Measurements from ENCODE around the gene GET4.
A peak's percentile ranks its signal among the peaks of the same experiment; 100 is the strongest.
"Not testable (repeated sequence)": the region's sequence is repeated elsewhere in the genome, so short reads cannot be mapped to it uniquely, and the experiment has no call there.

The GET4 gene

DNA sequence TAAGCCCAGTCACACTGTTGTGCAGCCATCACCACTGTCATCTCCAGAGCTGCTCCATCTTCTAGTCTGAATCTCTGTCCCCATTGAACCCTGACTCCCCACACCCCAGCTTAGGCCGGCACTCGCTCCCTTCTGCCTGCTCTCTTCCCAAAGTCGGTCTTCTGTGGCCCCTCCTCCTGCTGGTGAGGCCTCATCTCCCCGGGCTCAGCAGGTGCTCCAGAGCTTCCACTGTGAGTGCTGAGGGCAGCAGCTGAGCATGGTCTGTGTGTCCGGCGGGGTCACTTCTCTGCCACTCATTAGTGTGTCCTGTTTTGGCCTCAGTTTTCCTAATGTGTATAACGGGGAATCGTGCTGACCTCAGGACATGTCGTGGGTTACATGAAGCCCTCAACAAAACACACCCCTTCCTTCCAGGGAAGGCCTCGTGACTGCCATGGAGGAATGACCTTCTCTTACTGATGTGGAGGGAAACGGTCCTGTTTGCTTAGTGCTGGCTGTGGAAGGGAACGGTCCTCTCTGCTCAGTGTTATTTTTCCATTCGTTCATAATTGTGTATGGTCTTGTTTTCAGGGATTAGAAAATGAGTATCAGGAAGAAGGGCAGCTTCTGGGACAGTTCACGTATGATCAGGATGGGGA lies 4.3 kb upstream of the GET4 start:
- Mint-ChIP-seq H3K4me3 (no peak overlapping the region), H3K36me3 (peaks cover 31% of the 10 kb centered on the region), H3K9me3 (no peaks in the 10 kb centered on the region), H3K4me1 (peaks cover 18% of the 10 kb centered on the region), H3K27ac (peak overlapping the region; percentile 38), H3K27me3 (no peaks in the 10 kb centered on the region)
- CTCF ChIA-PET = interaction anchor here (0.8 to 6.4 kb wide), 7 partner anchors 8 to 550 kb away, joined by 3 to 89 read pairs (median 10); no protein-coding TSS in a partner anchor
- no peak for DNase-seq

DNA sequence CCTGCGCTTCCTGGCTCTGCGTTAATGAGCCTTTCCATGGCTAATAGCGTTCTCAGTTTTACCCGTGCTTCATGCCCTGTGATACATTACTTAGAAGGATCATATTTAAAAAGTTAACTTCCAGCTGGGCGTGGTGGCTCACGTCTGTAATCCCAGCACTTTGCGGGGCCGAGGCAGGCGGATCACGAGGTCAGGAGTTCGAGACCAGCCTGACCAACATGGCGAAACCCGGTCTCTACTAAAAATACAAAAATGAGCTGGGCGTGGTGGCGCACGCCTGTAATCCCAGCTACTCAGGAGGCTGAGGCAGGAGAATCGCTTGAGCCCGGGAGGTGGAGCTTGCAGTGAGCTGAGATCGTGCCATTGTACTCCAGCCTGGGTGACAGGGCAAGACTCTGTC lies 3.7 kb upstream of the GET4 start:
- not testable (repeated sequence) for H3K4me3 Mint-ChIP-seq, H3K27me3 Mint-ChIP-seq, DNase-seq, H3K9me3 Mint-ChIP-seq
- CTCF ChIA-PET = interaction anchor here (0.8 to 6.4 kb wide), 14 partner anchors 9 to 551 kb away, joined by 3 to 89 read pairs (median 6); partner anchors contain the start of genes COX19 and SUN1
- peaks cover 27% of the 10 kb centered on the region for H3K36me3 Mint-ChIP-seq
- peak overlapping the region; percentile 58 for H3K27ac Mint-ChIP-seq
- H3K4me1 Mint-ChIP-seq = peaks cover 18% of the 10 kb centered on the region

DNA sequence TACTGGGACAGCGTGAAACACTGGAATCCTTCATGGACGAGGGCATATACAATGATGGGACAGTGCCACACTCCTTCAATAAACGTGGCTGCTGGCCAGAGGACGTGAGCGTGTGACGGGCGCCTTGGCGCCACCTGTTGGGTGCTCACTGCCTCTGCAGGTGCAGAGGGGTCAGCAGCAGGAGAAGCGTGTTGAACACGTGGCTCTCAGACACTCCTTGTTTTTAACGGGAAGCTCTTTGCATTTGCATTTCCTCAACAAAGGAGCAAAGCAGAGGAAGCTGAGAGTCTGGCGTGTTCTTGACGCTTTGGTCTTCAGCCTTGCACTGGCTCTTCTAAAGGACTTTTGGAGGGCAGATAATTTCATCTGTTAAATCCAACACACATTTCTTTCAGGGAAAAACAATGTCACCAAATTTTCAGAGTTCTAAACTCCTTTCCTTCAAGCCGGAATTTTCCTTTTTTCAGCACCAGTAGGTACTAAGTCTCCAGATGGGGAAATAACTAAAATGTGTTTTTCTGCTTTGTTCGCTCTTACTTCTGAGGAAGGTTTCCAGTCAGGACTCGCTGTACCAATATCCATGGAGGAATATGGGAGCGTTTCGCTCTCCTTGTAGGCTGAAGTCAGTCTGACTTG lies 2.9 kb upstream of the GET4 start:
- peak; percentile 74 for DNase-seq
- Mint-ChIP-seq H3K4me3 (no peak overlapping the region), H3K4me1 (peaks cover 24% of the 10 kb centered on the region), H3K27me3 (no peaks in the 10 kb centered on the region), H3K9me3 (no peaks in the 10 kb centered on the region), H3K27ac (peak overlapping the region; percentile 58), H3K36me3 (peaks cover 29% of the 10 kb centered on the region)
- CTCF ChIA-PET = interaction anchor here (0.6 to 6.4 kb wide), 16 partner anchors 10 to 552 kb away, joined by 3 to 89 read pairs (median 6); partner anchors contain the start of genes COX19 and SUN1

DNA sequence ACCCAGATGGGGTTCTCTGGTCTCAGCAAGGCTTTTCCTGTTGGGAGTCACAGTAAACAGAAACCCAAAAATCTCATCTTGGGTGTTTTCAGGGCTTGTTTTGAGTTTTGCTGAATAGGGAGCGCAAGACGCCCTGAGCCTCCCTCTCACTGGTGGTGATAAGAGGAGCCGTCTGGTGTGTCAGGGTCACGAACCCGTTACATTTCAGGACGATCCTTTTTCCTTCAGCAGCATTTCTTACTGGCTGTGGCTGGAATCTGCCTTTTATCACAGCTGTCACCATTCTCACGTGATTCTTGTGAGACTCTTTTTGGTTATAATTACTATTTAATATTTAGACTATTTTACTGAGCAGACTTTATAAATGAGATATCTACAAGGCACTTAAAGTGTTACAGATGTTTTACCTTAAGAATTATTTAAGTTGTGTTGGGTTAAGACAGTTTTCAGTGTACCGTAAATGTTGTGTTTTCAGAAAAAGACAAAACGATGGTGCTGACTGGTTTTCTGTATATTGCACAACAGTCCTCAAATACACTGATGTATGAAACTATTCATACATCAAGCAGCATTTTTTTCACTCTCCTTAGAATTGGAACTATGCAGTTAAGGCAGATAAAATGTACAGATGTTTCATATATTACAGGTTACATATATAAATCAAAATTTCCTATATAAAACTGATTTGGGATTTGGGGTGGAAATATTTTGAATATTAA lies 2.2 kb upstream of the GET4 start:
- no peak for DNase-seq
- Mint-ChIP-seq H3K36me3 (peaks cover 28% of the 10 kb centered on the region), H3K4me3 (no peak overlapping the region), H3K27me3 (no peaks in the 10 kb centered on the region), H3K27ac (peak overlapping the region; percentile 51), H3K4me1 (peaks cover 30% of the 10 kb centered on the region), H3K9me3 (no peaks in the 10 kb centered on the region)
- CTCF ChIA-PET = interaction anchor here (0.6 to 6.4 kb wide), 16 partner anchors 10 to 552 kb away, joined by 3 to 89 read pairs (median 6); partner anchors contain the start of genes COX19 and SUN1

DNA sequence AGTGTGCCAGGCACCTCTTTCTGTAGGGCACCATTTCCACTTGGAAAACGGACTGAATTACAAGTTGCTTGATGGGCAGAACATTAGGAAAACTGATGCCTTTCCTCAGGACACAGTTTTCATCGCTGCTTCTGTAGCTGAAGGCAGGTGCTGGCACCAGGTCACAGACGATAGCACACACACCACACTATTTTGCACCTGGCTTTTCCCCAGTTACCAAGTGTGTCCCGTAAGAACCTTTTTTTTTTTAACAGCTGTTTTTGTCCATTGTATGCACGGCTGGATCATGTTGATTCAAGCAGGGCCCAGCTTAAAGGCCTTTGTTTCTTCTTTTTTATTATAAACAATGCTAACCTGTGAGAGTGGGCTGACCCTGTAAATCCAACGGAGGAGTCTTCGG lies 1.3 kb upstream of the GET4 start:
- Mint-ChIP-seq H3K27ac (no peak overlapping the region), H3K27me3 (no peaks in the 10 kb centered on the region), H3K4me3 (no peak overlapping the region), H3K36me3 (peaks cover 29% of the 10 kb centered on the region), H3K4me1 (peaks cover 32% of the 10 kb centered on the region), H3K9me3 (no peaks in the 10 kb centered on the region)
- DNase-seq = no peak
- CTCF ChIA-PET = interaction anchor here (1.2 to 6.4 kb wide), 4 partner anchors 39 to 553 kb away, joined by 3 to 89 read pairs (median 8); no protein-coding TSS in a partner anchor

DNA sequence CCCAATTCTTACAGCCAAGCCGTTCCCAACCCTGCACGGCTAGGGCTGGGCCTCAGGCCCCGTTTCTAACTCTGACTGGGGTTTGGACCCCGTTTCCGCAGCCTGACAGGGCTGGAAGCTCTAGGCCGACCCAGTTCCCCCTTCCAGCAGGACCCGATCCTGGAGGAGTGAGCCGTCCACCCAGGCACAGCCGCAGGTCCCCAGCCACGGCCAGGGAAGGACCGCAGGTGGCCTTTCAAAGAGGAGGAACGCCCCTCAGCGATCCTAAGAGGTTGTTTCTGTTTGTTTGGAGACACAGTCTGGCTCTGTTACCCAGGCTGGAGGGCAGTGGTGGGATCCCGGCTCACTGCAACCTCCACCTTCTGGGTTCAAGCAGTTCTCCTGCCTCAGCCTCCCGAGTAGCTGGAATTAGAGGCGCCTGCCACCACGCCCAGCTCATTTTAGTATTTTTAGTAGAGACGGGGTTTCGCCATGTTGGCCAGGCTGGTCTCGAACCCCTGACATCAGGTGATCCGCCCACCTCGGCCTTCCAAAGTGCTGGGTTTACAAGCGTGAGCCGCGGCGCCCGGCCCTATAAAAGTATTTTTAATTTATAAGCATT lies 778 bp upstream of the GET4 start:
- peak overlapping the region; percentile 73 for H3K27ac Mint-ChIP-seq
- H3K36me3 Mint-ChIP-seq = peaks cover 28% of the 10 kb centered on the region
- CTCF ChIA-PET = interaction anchor here (1.2 to 6.4 kb wide), 4 partner anchors 39 to 554 kb away, joined by 3 to 89 read pairs (median 8); no protein-coding TSS in a partner anchor
- H3K4me3 Mint-ChIP-seq = no peak overlapping the region
- peak; percentile 33 for DNase-seq
- no peaks in the 10 kb centered on the region for H3K9me3 Mint-ChIP-seq
- H3K4me1 Mint-ChIP-seq = peaks cover 32% of the 10 kb centered on the region
- H3K27me3 Mint-ChIP-seq = no peaks in the 10 kb centered on the region

DNA sequence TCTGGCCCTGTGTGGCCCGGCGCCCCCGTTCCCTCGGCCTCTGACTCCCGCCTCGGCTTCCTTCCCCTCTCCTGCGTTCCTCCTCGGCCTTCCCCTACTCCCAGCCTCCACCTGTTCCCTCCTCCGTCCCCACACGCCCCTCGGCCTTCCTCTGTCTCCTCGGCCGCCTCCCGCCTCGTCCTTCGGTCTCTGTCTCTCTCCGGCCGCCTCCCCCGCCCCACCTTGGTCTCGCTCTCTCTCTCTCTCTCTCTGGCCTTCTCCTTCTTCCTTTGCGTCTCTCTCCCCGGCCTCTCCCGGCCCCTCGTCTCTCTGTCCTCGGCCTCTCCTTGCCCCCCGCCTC lies 588 bp downstream of the GET4 start:
- Mint-ChIP-seq H3K9me3 (no peaks in the 10 kb centered on the region), H3K4me3 (peak overlapping the region; percentile 97), H3K36me3 (peaks cover 29% of the 10 kb centered on the region), H3K27ac (peak overlapping the region; percentile 93), H3K27me3 (no peaks in the 10 kb centered on the region), H3K4me1 (peaks cover 34% of the 10 kb centered on the region)
- CTCF ChIA-PET = no interaction called here
- no peak for DNase-seq

DNA sequence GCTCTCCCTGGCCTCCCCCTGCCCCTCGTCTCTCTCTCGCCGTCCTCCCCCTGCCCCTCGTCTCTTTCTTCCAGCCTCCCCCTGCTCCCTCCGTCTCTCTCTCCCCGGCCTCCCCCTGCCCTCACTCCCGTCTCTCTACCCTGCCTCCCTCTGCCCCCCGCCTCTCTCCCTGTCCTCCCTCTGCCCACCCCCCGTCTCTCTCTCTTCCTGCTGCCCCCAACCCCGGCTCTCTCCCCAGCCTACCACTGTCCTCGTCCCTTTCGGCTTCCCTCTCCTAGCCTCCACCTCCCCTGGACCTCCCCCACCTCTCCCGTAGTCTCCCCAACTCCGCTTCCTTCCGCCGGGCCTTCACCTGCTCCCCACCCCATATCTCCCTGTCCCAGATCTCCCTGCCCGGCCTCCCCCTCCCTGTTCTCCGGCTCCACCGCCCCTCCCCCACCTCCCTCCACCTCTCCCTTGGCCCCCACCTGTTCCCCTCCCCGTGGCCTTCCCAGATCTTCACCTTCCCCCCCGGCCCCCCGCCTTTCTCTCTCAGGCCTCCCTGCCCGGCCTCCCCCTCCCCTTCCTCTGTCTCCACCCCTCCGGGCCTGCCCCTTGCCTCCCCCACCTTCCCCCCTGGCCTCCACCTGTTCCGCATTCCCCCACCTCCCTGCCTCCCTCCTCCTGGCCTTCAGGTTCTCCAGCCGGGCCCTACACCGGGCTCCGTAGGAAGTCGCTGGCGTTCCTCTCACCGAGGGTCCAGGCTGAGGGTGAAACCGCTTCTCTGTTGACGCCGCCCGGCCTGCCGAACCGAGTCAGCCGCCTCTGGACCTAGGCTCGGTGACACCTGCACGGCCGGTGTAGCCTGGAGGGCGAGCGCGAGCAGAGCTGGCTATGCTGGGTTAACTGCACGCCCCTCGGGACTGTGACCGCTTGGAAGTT lies 1.2 kb downstream of the GET4 start:
- H3K4me3 Mint-ChIP-seq = peak overlapping the region; percentile 97
- CTCF ChIA-PET = no interaction called here
- peaks cover 34% of the 10 kb centered on the region for H3K4me1 Mint-ChIP-seq
- no peaks in the 10 kb centered on the region for H3K9me3 Mint-ChIP-seq
- peaks cover 24% of the 10 kb centered on the region for H3K36me3 Mint-ChIP-seq
- DNase-seq = peak; percentile 53
- H3K27me3 Mint-ChIP-seq = no peaks in the 10 kb centered on the region
- H3K27ac Mint-ChIP-seq = peak overlapping the region; percentile 93

DNA sequence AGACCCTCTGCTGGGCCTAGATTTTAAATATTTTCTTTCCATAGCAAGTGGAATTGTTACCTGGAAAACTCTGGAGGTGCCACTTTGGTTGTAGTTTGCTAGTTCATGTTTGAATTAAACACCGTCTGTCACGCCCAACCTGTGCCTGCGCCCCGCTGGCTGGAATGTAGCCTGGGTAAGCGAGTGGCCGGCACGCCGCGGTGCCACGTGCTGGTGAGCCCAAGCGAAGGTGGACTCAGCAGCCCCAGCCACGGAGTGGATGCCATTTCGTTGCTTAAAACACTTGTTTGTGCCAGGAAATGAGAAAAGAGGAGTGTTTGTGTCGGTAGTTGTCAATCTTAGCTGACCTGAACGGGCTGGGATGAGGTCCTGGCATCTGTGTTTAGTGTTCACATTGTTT lies 2.7 kb downstream of the GET4 start:
- H3K36me3 Mint-ChIP-seq = peaks cover 14% of the 10 kb centered on the region
- no peaks in the 10 kb centered on the region for H3K27me3 Mint-ChIP-seq
- no peak overlapping the region for H3K27ac Mint-ChIP-seq
- H3K9me3 Mint-ChIP-seq = no peaks in the 10 kb centered on the region
- no peak for DNase-seq
- CTCF ChIA-PET = no interaction called here
- peaks cover 21% of the 10 kb centered on the region for H3K4me1 Mint-ChIP-seq
- peak overlapping the region; percentile 36 for H3K4me3 Mint-ChIP-seq

DNA sequence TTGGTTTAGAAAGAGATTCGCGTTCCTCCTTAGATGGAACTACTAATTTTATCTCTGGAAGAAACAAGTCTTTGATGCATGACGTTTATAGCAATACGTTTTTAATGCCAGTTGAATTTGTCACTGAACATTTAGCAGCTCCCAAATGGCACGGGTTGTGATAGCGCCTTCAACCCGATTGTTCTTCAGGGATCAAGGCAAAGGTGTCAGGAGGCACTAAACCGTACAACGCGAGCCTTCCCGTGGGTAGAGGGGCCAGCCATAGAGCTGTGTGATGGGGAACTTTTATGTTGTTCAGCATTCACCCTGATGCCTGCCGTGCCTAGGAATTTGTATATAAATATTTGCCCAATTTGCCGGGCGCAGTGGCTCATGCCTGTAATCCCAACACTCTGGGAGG lies 3.4 kb downstream of the GET4 start:
- Mint-ChIP-seq H3K27me3 (no peaks in the 10 kb centered on the region), H3K4me1 (peaks cover 21% of the 10 kb centered on the region), H3K9me3 (no peaks in the 10 kb centered on the region), H3K27ac (no peak overlapping the region), H3K36me3 (peaks cover 14% of the 10 kb centered on the region), H3K4me3 (no peak overlapping the region)
- CTCF ChIA-PET = interaction anchor here (1.3 kb wide), 1 partner anchor 615 kb away, joined by 3 read pairs; no protein-coding TSS in a partner anchor
- DNase-seq = no peak

DNA sequence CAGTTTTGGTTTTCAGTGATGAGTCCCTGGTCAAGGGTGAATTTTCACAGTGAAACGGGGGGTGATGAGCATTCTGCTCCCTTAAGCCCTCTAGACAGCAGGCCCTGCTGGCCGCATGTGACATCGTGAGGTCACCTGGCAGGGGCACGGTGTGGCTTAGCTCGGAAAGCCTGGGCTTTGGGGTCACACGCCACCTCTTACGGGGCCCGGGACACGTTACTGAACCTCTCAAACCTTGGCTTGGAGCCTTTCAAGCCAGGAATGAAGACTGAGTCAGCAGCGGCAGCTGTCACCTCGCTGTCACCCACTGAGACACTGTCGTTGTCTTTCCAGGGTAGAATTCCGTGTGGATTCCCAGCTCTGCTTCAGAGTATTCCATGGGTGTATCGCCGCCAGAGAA lies 4.1 kb downstream of the GET4 start:
- DNase-seq = no peak
- Mint-ChIP-seq H3K4me1 (peaks cover 18% of the 10 kb centered on the region), H3K27me3 (no peaks in the 10 kb centered on the region), H3K27ac (no peak overlapping the region), H3K9me3 (no peaks in the 10 kb centered on the region), H3K36me3 (peaks cover 14% of the 10 kb centered on the region), H3K4me3 (no peak overlapping the region)
- CTCF ChIA-PET = interaction anchor here (1.3 kb wide), 1 partner anchor 616 kb away, joined by 3 read pairs; no protein-coding TSS in a partner anchor

DNA sequence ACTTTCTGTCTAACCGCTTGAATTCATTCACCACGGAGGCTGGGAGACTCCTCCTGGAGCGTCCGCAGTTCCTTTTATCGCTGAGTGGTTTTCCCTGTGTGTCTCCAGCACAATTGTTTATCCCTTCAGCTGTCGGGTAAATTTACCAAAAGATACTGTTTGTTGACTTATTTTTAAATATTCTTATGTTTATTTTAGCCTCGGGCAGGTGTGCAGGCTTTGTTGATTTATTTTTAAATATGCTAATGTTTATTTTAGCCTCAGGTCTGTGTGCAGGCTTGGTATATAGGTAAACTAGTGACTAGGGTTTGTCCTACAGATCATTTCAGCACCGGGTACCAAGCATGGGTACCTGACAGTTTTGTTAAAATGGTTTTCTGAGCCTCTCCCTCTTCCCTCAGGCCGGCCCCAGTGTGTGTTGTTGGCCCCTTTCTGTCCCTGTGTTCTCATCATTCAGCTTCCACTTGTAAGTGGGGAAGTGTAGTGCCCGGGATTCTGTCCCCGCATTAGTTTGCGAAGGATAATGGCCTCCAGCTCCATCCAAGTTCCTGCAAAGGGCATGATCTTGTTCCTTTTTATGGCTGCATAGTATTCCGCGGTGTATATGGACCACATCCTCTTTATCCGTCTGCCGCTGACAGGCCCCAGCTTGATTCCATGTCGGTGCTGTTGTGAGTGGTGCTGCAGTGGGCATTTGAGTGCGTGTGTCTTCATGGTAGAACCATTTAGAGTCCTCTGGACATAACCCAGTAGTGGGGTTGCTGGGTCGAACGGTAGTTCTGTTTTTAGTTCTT lies 5.3 kb downstream of the GET4 start:
- Mint-ChIP-seq H3K4me3 (no peak overlapping the region), H3K27ac (no peak overlapping the region), H3K27me3 (no peaks in the 10 kb centered on the region), H3K9me3 (no peaks in the 10 kb centered on the region), H3K36me3 (peaks cover 14% of the 10 kb centered on the region), H3K4me1 (peaks cover 18% of the 10 kb centered on the region)
- CTCF ChIA-PET = no interaction called here
- no peak for DNase-seq
